Stimulated activated CD4-positive, alpha-beta T cell treated with anti-CD3 and anti-CD28 coated beads, Interleukin-1b, Interleukin-23, amount 100 ng/mL, for 24 hours (primary cell): ENCODE data around the gene GPRIN1.

Source experiments
- DNase-seq, 4 experiments: peaks; one replicate each; pipeline ENCODE4 v3.0.0-alpha.2; 2020; ENCODE audit warnings: low read depth in 4 of 4, low spot score in 1 of 4

GPRIN1 gene

GRCh38 chr5:176609724-176610434 lies at the start of gene GPRIN1:
Gene GPRIN1, minus strand, starts transcription at chr5:176610156. Its CDS starts 10,322 bp downstream, at chr5:176599834.
- DNase-seq = peak in 2 of 4 experiments; percentile 44 to 46

- DNase-seq = no peak
Observed at GRCh38 chr5:176659512-176659839, 49.5 kb upstream of the GPRIN1 start.

- no peak for DNase-seq
Observed at GRCh38 chr5:176658817-176659511, 49.0 kb upstream of the GPRIN1 start.

- peak in 3 of 4 experiments; percentile 45 to 58 (median 53) for DNase-seq
Observed at GRCh38 chr5:176658007-176658599, 48.1 kb upstream of the GPRIN1 start.

DNA sequence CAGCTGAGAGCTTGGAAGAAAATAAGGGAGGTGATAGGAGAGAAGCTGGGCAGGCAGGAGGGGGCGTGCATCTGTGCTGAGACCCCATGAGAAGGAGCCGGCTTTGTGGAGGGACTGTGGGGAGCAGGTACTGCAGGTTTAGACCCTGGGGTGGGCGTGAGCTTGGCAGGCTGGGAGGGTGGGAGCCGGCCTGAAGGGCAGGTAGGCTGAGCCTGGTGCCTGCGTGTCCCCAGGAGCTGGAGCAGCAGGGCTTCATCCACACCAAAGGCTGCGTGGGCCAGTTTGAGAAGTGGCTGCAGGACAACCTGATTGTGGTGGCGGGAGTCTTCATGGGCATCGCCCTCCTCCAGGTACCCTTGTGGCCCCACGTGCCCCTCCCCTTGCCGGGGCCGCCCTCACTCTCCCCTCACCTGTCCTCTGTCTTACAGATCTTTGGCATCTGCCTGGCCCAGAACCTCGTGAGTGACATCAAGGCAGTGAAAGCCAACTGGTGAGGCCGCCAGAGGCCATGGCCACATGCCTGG lies 46.6 kb upstream of the GPRIN1 start:
- DNase-seq = no peak

DNA sequence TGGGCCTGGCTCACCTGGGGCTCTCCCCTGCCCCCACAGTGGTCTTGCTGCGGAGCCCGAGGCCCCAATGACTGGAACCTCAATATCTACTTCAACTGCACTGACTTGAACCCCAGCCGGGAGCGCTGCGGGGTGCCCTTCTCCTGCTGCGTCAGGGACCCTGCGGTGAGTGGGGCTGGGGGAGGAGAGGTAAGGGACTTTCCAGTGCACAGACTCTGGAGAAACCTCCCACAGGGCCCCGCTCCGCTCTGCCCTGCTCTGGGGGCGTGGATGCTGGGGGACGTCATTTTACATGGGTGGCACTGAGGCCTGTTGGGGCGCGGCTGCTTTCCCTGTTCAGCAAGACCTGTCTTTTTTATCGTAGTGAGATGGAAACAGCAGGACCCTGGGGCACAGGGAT lies 44.9 kb upstream of the GPRIN1 start:
- DNase-seq = no peak

DNA sequence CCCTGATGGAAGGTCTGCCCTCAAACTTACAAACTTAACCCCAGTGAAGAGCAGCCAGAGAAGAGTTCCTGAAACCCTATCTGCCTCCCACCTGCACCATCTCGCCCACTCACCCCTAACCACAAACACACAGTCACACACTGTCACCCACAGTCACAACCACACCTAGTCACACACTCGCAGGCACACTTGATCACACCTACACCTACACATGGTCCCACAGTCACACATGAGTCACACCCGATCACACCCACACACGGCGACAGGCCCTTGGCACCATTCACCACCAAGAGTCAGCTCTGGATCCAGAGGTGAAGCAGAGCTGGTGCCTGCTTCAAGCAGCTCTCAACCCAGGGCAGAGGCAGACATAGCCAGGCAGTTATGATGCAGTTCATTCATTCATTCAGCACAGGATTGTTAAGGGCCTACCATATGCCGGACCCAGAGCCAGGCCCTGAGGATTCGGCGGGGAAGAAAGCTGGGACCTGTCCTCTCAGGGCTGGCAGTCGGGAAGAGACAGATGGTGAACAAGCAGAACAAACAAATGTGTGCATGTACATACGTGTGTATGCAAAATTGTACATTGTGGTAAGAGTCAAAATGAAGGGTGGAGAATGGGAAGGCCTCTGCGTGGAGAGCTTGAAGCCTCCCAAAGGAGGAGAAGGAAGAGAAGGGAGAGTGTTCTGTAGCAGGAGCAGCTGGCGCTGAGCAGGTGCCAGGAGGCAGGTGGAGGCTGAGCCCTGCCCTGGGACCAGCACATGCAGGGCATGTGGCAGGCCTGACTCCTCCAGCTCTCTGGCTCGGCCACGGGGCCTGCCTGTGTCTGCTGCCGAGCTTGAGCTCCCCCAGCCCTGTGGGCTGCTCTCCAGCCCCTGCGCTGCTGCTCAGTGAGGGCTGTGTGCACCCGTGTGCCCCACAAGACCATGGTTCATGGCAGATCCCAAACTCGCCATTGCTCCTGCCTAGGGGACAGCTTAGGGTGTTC lies 43.7 kb upstream of the GPRIN1 start:
- peak; percentile 60 to 75 (median 66) for DNase-seq

DNA sequence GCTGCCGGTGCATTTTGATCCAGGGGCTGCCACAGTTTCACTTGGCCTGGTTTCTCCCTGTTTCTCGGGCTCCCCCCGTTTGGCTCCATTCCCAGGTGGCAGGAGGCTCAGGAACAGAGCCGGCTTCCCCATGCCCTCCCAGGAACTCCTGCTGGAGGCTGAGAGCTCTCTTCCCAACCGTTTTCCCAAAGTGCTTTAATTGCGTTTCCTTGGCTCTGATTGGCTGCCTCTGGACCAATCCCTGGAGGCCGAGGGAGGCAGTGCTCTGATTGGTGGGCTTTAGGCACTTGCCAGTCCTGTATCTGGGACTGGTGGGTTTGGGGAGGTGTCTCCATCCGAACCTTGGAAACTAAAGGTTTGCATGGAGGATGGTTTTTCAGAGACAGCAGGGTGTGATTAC lies 42.2 kb upstream of the GPRIN1 start:
- DNase-seq = no peak

- DNase-seq = no peak
Observed at GRCh38 chr5:176651472-176651980, 41.6 kb upstream of the GPRIN1 start.

- no peak for DNase-seq
Observed at GRCh38 chr5:176650354-176650884, 40.5 kb upstream of the GPRIN1 start.

GRCh38 chr5:176648474-176649194 lies 38.7 kb upstream of the GPRIN1 start:
- no peak for DNase-seq

DNA sequence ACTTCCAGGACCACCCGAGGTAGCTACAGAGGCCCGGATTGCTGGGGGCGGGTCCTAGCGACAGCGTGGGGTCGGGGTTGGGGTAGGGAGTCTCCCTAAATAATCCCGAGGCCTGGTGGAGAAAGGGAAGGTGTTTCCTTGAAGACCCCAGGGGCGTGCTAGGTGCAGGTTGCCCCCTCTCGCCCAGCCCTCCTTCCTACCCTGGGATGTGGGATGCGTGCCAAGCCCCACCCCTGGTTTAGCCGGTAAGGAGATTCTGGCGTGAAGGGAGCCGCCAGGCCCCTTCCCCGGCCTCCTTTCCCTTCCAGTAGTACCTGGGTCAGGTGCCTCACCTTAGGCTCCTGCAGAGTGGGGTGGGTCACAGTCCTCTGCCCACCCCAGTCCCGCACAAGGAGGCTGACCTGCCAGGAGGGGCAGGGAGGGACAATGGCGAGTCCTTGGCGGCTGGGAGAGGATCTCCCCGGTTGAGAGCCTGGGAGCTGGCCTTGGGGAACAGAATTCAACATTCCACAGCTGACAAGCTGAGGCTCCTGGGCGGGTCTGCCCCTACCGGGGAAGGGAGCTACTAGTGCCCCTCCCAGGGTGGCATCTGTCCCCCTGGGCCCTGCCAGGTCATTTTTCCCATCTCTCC lies 38.0 kb upstream of the GPRIN1 start:
- no peak for DNase-seq

- peak; percentile 98 to 100 (median 99) for DNase-seq
Observed at GRCh38 chr5:176647030-176647842, 37.3 kb upstream of the GPRIN1 start, which contains the start of gene TSPAN17. Gene TSPAN17, plus strand, starts transcription at chr5:176647484. Its CDS starts 132 bp downstream, at chr5:176647616.

DNA sequence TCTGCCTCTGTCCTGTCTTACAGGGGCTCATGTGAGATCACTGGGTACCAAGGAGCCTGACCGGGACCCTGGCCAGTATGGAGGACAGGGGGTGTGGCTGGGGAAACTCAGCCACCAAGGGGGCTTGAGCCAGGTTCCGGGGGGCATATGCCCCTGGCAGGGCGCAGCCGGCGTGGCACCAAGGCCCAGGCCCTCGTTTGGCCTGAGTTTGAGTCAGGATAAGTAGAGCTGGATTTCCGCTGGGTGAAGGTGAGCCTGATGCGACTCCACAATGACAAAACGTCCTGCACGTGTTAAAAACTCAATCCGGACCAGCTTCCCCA lies 36.7 kb upstream of the GPRIN1 start:
- DNase-seq = no peak

DNA sequence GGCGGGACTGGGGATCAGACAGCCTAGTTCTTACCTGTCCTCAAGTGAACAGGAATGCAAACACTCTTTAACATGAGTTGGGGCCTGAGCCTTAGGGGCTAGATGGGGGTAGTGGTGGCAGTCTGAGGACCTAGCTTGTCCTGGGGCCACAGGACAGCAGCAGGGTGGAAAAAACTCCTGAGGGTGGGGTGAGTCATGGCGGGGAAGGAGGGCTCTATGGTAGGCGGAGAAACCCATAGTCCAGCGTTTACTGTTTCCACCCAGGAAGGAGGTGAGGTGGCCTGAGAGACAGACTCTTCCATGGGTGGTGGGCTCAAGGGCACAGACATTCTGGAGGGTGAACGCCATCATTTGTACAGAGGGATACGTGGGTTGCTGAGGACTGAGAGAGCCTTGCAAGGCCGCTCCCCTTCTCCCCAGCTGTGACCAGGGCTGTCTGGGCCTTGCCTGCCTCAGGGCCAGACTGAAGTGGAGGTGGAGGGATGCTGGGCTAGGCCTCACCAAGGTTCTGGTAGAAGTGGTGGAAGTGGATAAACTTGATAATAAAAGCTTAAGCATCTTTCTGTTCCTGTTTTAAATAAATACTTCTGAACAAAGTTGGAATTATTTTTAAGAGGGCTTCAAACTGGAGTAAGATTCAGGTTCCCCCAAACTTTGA lies 36.2 kb upstream of the GPRIN1 start:
- DNase-seq = no peak

DNA sequence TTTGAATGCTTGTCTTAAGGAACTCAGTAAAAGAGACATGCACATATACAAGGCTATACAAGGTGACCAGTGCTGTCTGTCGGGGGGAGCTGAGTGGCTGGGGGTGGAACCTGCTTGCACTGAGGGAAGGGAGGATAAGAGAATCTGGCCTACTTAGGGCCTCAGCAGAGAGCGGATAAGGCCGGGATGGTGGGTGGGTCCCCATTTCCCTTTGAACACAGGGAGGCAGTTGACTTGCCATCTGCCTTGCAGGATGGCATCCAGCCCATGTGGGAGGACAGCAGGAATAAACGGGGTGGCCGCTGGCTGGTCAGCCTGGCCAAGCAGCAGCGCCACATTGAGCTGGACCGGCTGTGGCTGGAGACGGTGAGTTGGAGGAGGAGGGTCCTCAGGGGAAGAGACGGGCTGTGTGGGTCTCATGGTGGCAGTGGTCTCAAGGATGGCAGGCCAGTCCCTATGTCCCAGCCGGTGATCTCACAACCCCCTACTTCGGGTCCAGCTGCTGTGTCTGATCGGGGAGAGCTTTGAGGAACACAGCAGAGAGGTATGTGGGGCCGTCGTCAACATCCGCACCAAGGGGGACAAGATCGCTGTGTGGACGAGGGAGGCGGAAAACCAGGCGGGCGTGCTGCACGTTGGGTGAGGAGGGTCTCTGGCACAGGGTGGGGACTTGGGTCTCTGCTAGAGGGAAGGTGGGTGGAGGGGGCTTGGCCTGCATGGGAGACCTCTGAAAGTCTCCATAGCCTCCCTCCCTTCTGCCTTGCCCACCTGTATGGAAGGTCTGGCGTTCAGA lies 35.1 kb upstream of the GPRIN1 start:
- DNase-seq = no peak

- no peak for DNase-seq
Observed at GRCh38 chr5:176644294-176644693, 34.3 kb upstream of the GPRIN1 start.
